Esophagus muscularis mucosa (tissue), 4 donors: ENCODE data around the gene SLC15A1. TPM values are rescaled to one million over a fixed set of nuclear protein-coding genes. Genes with fewer than 3 reads are reported as not detected.
A peak's percentile ranks its signal among the peaks of the same experiment; 100 is the strongest.
"Not testable (repeated sequence)": the region's sequence is repeated elsewhere in the genome, so short reads cannot be mapped to it uniquely, and the experiment has no call there.

Source experiments
- DNase-seq: peaks from one replicate; pipeline ENCODE4 v3.0.0-alpha.2; 2017; ENCODE audit errors: extremely low spot score
- H3K27ac ChIP-seq, 4 donors: fragments of 200-600 bp; sonication (generic); replicated peaks in 1 of 4; 1 replicate in 3 of 4; 2 replicates in 1 of 4; pipeline ENCODE4 v1.5.1; 2016 to 2019; ENCODE audit warnings: mild to moderate bottlenecking in 1 of 4
- H3K27me3 ChIP-seq, 4 donors: fragments of 200-600 bp; sonication (generic); one replicate each; pipeline versions ENCODE4 v1.5.1 to v1.6.0; 2016 to 2019
- H3K36me3 ChIP-seq, 4 donors: fragments of 200-600 bp; sonication (generic); one replicate each; pipeline ENCODE4 v1.5.1; 2016 to 2019
- H3K4me1 ChIP-seq, 4 donors: fragments of 200-600 bp; sonication (generic); one replicate each; pipeline ENCODE4 v1.5.1; 2016 to 2019
- H3K4me3 ChIP-seq, 4 donors: fragments of 200-600 bp; sonication (generic); 1 replicate in 2 of 4; 2 replicates in 2 of 4; pipeline ENCODE4 v1.5.1; 2016 to 2019; ENCODE audit warnings: mild to moderate bottlenecking in 4 of 4, moderate library complexity in 1 of 4
- H3K9me3 ChIP-seq, 4 donors: fragments of 200-600 bp; sonication (generic); 1 replicate in 3 of 4; 2 replicates in 1 of 4; pipeline ENCODE4 v1.5.1; 2016 to 2019
- EP300 ChIP-seq: sonication (generic); formaldehyde crosslinking; IDR thresholded peaks from one replicate; pipeline ENCODE4 v1.6.1; 2017; ENCODE audit warnings: antibody characterized with exemption
- POLR2A ChIP-seq: fragments of 450-650 bp; IDR thresholded peaks from one replicate; pipeline ENCODE4 v1.6.1; 2017; ENCODE audit warnings: antibody characterized with exemption, moderate library complexity, mild to moderate bottlenecking, low read depth
- POLR2AphosphoS5 ChIP-seq, 2 donors: sonication (generic); formaldehyde crosslinking; IDR thresholded peaks; one replicate each; pipeline ENCODE4 v1.6.1; 2017; ENCODE audit warnings: antibody characterized with exemption in 2 of 2
- WGBS: methylation state at CpG from one replicate; pipeline ENCODE4 v1.1.5; 2018; 5-methylcytosine and 5-hydroxymethylcytosine counted together
- intact Hi-C: fragments of 100-400 bp; cut with DNase I; formaldehyde crosslinking; loops from one replicate; pipeline ENCODE4 v1.15.1; 2023
- total RNA-seq, 4 donors: library from RNA; depleted of rRNA; stranded (reverse); fragments of >200 nt; gene quantifications; one replicate each; pipeline versions ENCODE4 v1.1.0 to v1.2.1, GENCODE V29; 2016
- TF ChIP-seq, protein P1 (sequence below), 3 experiments: fragments of 200-600 bp in 2 of 3; fragments of 450-650 bp in 1 of 3; sonication (generic) in 2 of 3; IDR thresholded peaks; one replicate each; pipeline ENCODE4 v1.5.1; 2017 to 2019; ENCODE audit warnings: antibody characterized with exemption in 3 of 3, mild to moderate bottlenecking in 2 of 3, moderate library complexity in 1 of 3

The SLC15A1 gene
- total RNA-seq, 4 donors from 2014 or later, result not detected

DNA sequence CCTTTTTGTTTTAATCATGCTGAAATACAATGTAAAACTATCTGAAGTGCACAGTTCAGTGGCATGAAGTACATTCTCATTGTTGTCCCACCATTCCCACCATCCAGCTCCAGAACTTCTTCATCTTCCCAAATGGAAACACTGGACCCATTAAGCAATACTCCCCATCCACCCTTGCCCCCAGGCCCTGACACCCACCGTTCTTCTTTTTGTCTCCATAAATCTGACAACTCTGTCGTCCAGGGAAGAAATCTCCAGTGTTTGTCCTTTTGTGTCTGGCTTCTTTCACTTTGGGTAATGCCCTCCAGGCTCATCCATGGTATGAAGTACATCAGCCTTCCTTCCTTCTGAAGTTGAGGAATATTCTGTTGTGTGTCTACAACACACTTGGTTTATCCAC is 2.6 kb upstream of the SLC15A1 start:
- Histone ChIP-seq H3K4me1 (peaks cover 13 to 15% (median 14%) of the 10 kb centered on the region in 4 donors), H3K27ac (no peak overlapping the region), H3K36me3 (no peaks in the 10 kb centered on the region), H3K4me3 (no peak overlapping the region), H3K9me3 (peaks cover 0 to 11% (median 4%) of the 10 kb centered on the region in 4 donors), H3K27me3 (peaks cover 0 to 54% (median 24%) of the 10 kb centered on the region in 4 donors)
- intact Hi-C loops, result no loop called here
- TF ChIP-seq, protein P1, sequence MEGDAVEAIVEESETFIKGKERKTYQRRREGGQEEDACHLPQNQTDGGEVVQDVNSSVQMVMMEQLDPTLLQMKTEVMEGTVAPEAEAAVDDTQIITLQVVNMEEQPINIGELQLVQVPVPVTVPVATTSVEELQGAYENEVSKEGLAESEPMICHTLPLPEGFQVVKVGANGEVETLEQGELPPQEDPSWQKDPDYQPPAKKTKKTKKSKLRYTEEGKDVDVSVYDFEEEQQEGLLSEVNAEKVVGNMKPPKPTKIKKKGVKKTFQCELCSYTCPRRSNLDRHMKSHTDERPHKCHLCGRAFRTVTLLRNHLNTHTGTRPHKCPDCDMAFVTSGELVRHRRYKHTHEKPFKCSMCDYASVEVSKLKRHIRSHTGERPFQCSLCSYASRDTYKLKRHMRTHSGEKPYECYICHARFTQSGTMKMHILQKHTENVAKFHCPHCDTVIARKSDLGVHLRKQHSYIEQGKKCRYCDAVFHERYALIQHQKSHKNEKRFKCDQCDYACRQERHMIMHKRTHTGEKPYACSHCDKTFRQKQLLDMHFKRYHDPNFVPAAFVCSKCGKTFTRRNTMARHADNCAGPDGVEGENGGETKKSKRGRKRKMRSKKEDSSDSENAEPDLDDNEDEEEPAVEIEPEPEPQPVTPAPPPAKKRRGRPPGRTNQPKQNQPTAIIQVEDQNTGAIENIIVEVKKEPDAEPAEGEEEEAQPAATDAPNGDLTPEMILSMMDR (IDR thresholded peaks at IDR 0.05), result no peak
- TF ChIP-seq POLR2AphosphoS5 (IDR thresholded peaks at IDR 0.05) (no peak), POLR2A (no peak), EP300 (no peak)
- 80% methylated on average over 2 of the region's 2 CpGs for WGBS
- DNase-seq, result no peak

DNA sequence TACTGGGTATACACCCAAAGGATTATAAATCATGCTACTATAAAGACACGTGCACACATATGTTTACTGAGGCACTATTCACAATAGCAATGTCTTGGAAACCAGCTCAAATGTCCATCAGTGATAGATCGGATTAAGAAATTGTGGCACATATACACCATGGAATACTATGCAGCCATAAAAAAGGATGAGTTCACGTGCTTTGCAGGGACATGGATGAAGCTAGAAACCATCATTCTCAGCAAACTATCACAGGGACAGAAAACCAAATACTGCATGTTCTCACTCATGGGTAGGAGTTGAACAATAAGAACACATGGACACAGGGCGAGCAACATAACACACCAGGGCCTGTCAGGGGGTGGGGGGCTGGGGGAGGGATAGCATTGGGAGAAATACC is 2.0 kb upstream of the SLC15A1 start:
- H3K27ac ChIP-seq, H3K4me3 ChIP-seq, intact Hi-C loops, DNase-seq, H3K36me3 ChIP-seq: not testable (repeated sequence)
- Histone ChIP-seq H3K4me1 (peaks cover 13 to 15% (median 14%) of the 10 kb centered on the region in 4 donors), H3K9me3 (peaks cover 0 to 11% (median 4%) of the 10 kb centered on the region in 4 donors), H3K27me3 (peaks cover 0 to 58% (median 24%) of the 10 kb centered on the region in 4 donors)
- 98% methylated on average over 4 of the region's 4 CpGs for WGBS

DNA sequence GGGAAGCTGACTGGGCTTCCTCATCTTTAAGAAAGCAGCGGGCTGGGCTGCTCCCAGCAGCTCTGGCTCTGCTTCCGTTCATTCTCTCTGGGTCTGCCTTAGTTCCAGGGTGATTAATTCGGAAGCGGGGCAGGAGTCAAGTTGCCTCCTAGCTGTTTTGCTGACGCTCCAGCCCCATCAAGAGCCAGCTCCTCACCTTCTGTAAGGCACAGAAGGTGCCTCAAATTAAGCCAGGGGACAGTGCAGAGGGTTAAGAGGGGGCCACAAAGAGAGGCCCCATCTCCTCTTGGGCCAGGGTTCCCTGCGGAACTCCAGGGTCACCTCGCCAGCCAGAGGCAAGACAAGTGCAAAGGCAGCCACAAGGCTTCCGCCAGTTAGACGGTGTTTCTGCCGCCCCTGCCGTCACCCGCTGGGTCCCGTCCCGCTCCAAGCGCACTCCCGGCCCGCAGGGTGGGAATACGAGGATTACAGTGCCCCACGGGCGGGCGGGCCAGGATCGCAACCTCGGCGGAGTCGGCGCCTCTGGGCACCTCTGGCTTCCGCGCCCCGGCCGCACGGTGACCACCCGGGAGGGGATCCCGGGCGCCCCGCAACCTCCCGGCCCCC is 508 bp downstream of the SLC15A1 start:
- WGBS, result no CpG with 5 or more reads among the region's 36 CpGs
- H3K27ac ChIP-seq, result no peak overlapping the region
- no peak for DNase-seq
- peaks cover 0 to 11% (median 4%) of the 10 kb centered on the region in 4 donors for H3K9me3 ChIP-seq
- peak overlapping the region; percentile 44 to 58 (median 46) for H3K4me3 ChIP-seq
- peaks cover 0 to 58% (median 24%) of the 10 kb centered on the region in 4 donors for H3K27me3 ChIP-seq
- peaks cover 13 to 15% (median 14%) of the 10 kb centered on the region in 4 donors for H3K4me1 ChIP-seq
- no peaks in the 10 kb centered on the region for H3K36me3 ChIP-seq
- TF ChIP-seq POLR2AphosphoS5 (IDR thresholded peaks at IDR 0.05), result no peak
- TF ChIP-seq POLR2A, result no peak
- no peak for TF ChIP-seq EP300
- TF ChIP-seq, protein P1 (IDR thresholded peaks at IDR 0.05), result no peak
- intact Hi-C loops, result no loop called here

DNA sequence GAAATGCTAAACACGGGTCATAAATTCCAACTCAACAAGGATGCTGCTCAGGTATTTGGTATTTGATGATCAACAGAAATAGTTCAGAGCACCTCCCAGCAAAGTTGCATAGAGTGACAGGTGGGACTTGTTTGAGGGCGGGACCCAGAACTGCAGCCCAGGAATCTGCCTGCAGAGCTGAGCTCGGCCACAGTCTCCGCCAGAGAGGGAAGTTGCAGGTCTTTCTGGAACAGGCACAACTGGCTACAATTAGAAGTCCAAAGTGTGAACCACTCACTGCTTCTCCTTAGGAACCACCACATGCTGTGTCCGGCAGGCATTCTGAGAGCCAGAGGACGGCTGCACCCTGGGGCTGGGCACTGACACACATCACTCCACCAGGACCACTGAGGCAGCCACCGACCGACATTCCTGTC is 1.1 kb downstream of the SLC15A1 start:
- Histone ChIP-seq H3K9me3 (peaks cover 0 to 11% (median 4%) of the 10 kb centered on the region in 4 donors), H3K27me3 (peaks cover 0 to 58% (median 24%) of the 10 kb centered on the region in 4 donors), H3K27ac (no peak overlapping the region), H3K4me1 (peaks cover 13 to 15% (median 14%) of the 10 kb centered on the region in 4 donors), H3K4me3 (no peak overlapping the region), H3K36me3 (no peaks in the 10 kb centered on the region)
- TF ChIP-seq POLR2AphosphoS5 (IDR thresholded peaks at IDR 0.05) (no peak), POLR2A (no peak), EP300 (no peak)
- TF ChIP-seq, protein P1 (IDR thresholded peaks at IDR 0.05), result no peak
- WGBS, result 38% methylated on average over 3 of the region's 8 CpGs
- no peak for DNase-seq
- intact Hi-C loops, result no loop called here

DNA sequence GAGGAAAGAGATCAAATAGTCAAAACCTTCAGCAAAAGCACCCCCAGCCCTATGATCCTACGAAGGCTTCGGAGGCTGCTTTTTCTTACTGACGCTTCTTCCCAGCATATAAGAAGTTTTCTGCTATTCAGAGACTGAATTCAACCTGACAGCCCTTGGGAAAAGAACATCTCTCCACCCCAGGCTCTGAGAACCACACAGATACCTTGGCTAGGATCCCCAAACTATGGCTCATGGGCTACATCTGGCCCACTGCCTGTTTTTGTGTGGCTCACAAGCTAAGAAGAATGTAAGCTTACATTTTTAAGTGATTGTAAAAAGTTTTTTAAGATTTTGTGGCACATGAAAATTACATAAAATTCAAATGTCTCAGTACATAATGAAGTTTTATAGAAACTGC is 3.0 kb downstream of the SLC15A1 start:
- Histone ChIP-seq H3K27me3 (peaks cover 0 to 46% (median 21%) of the 10 kb centered on the region in 4 donors), H3K4me1 (peaks cover 13 to 15% (median 14%) of the 10 kb centered on the region in 4 donors), H3K9me3 (peaks cover 0 to 11% (median 4%) of the 10 kb centered on the region in 4 donors), H3K4me3 (no peak overlapping the region), H3K27ac (no peak overlapping the region), H3K36me3 (no peaks in the 10 kb centered on the region)
- TF ChIP-seq, protein P1 (IDR thresholded peaks at IDR 0.05), result no peak
- TF ChIP-seq EP300 (no peak), POLR2A (no peak), POLR2AphosphoS5 (IDR thresholded peaks at IDR 0.05) (no peak)
- no peak for DNase-seq
- intact Hi-C loops, result no loop called here
- 65% methylated on average over 3 of the region's 3 CpGs for WGBS
